Head of caudate nucleus (tissue), 42 donors: ENCODE data around the gene PPP1CA.

Experiments
- DNase-seq, 42 donors: peaks; one replicate each; pipeline versions ENCODE4 v3.0.0 to v3.0.0-alpha.2; 2020 to 2021; ENCODE audit warnings: mixed read lengths in 7 of 42
- intact Hi-C: fragments of 100-400 bp; cut with DNase I; formaldehyde crosslinking; loops from one replicate; pipeline ENCODE4 v1.15.0; 2022

Gene PPP1CA

GRCh38 chr11:67366961-67367760, 34.5 kb downstream of the PPP1CA start:
- DNase-seq, result no peak
- intact Hi-C loops, result no loop called here

- intact Hi-C loops, result no loop called here
Observed at GRCh38 chr11:67366546-67366945, 35.1 kb downstream of the PPP1CA start.

GRCh38 chr11:67365736-67366444, 35.8 kb downstream of the PPP1CA start:
- intact Hi-C loops, result no loop called here

More at GRCh38 chr11:67366546-67366945, 35.1 kb downstream of the PPP1CA start:
- no peak for DNase-seq

GRCh38 chr11:67364783-67365722, 36.6 kb downstream of the PPP1CA start:
- DNase-seq, result no peak
- intact Hi-C loops, result no loop called here

More at GRCh38 chr11:67365736-67366444, 35.8 kb downstream of the PPP1CA start:
- DNase-seq, result peak in 8 of 42 donors; percentile 24 to 56 (median 43)

- intact Hi-C loops, result no loop called here
- no peak for DNase-seq
Observed at GRCh38 chr11:67364169-67364568, 37.5 kb downstream of the PPP1CA start.

- intact Hi-C loops, result loop anchor here (2.0 kb wide), 1 partner anchor 21 kb away; no protein-coding TSS in a partner anchor
- DNase-seq, result no peak
Observed at GRCh38 chr11:67357831-67358670, 43.6 kb downstream of the PPP1CA start.

- intact Hi-C loops, result loop anchor here (2.0 kb wide), 1 partner anchor 22 kb away; no protein-coding TSS in a partner anchor
- DNase-seq, result peak in 41 of 42 donors; percentile 28 to 82 (median 59)
Observed at GRCh38 chr11:67356864-67357561, 44.6 kb downstream of the PPP1CA start.

GRCh38 chr11:67356387-67356863, 45.2 kb downstream of the PPP1CA start:
- intact Hi-C loops, result loop anchor here (2.0 kb wide), 1 partner anchor 22 kb away; no protein-coding TSS in a partner anchor
- no peak for DNase-seq

- intact Hi-C loops, result loop anchor here (2.0 kb wide), 1 partner anchor 23 kb away; no protein-coding TSS in a partner anchor
- DNase-seq, result no peak
Observed at GRCh38 chr11:67355794-67356386, 45.8 kb downstream of the PPP1CA start.

- intact Hi-C loops, result no loop called here
- no peak for DNase-seq
Observed at GRCh38 chr11:67355023-67355793, 46.5 kb downstream of the PPP1CA start.

- no peak for DNase-seq
- intact Hi-C loops, result loop anchor here (5.0 kb wide), 1 partner anchor 38 kb away; the partner anchor contains the start of gene RAD9A
Observed at GRCh38 chr11:67354075-67355022, 47.3 kb downstream of the PPP1CA start.

- intact Hi-C loops, result loop anchor here (5.0 kb wide), 1 partner anchor 39 kb away; the partner anchor contains the start of gene RAD9A
Observed at GRCh38 chr11:67353317-67354074, 48.2 kb downstream of the PPP1CA start, which contains the start of gene POLD4. TSS of gene POLD4 (minus strand) at chr11:67353546. CDS start at chr11:67353399, 147 bp downstream.

GRCh38 chr11:67352546-67353316, 48.9 kb downstream of the PPP1CA start:
- intact Hi-C loops, result loop anchor here (5.0 kb wide), 1 partner anchor 40 kb away; the partner anchor contains the start of gene RAD9A

More at GRCh38 chr11:67353317-67354074, 48.2 kb downstream of the PPP1CA start, which contains the start of gene POLD4:
- peak; percentile 97 to 99 (median 99) for DNase-seq

More at GRCh38 chr11:67352546-67353316, 48.9 kb downstream of the PPP1CA start:
- DNase-seq, result peak in 10 of 42 donors; percentile 19 to 57 (median 33)
